Neutrophil (primary cell): Measurements from ENCODE around the gene ARHGAP35.
"Not testable (repeated sequence)": the region's sequence is repeated elsewhere in the genome, so short reads cannot be mapped to it uniquely, and the experiment has no call there.

Experiments
- H3K27ac ChIP-seq: fragments of 200-600 bp; sonication (generic); 2 replicates; pipeline ENCODE4 v1.5.1; 2016; ENCODE audit warnings: mild to moderate bottlenecking, moderate library complexity
- H3K27me3 ChIP-seq: fragments of 200-600 bp; sonication (generic); 2 replicates; pipeline ENCODE4 v1.6.0; 2016; ENCODE audit warnings: mild to moderate bottlenecking
- H3K36me3 ChIP-seq: fragments of 200-600 bp; sonication (generic); 2 replicates; pipeline ENCODE4 v1.5.1; 2017
- H3K4me1 ChIP-seq, 2 experiments: fragments of 200-600 bp in 1 of 2; sonication (generic) in 1 of 2; 1 replicate in 1 of 2; 2 replicates in 1 of 2; pipeline versions ENCODE4 v1.5.1 to v1.6.1; 2013 to 2016; ENCODE audit warnings: low read depth in 1 of 2, low read length in 1 of 2, mild to moderate bottlenecking in 1 of 2, moderate library complexity in 1 of 2; ENCODE audit not compliant: control insufficient read depth in 1 of 2, insufficient read depth in 1 of 2
- H3K4me3 ChIP-seq, 2 experiments: fragments of 200-600 bp in 1 of 2; sonication (generic) in 1 of 2; 1 replicate in 1 of 2; 2 replicates in 1 of 2; pipeline ENCODE4 v1.5.1; 2013 to 2016; ENCODE audit warnings: low read depth in 1 of 2, low read length in 1 of 2, mild to moderate bottlenecking in 1 of 2, moderate library complexity in 1 of 2
- H3K9me3 ChIP-seq: fragments of 200-600 bp; sonication (generic); 2 replicates; pipeline ENCODE4 v1.5.1; 2016
- CTCF ChIP-seq: fragments of 200-600 bp; sonication (generic); IDR thresholded peaks from 2 replicates; pipeline ENCODE4 v1.5.1; 2016; ENCODE audit warnings: antibody characterized with exemption

ARHGAP35 gene

GRCh38 chr19:46881092-46881491 lies 20.3 kb downstream of the ARHGAP35 start:
- no peaks in the 10 kb centered on the region for H3K36me3 ChIP-seq
- H3K9me3 ChIP-seq = no peaks in the 10 kb centered on the region
- TF ChIP-seq CTCF = no peak
- no peak overlapping the region for H3K27ac ChIP-seq
- H3K4me1 ChIP-seq = no peaks in the 10 kb centered on the region
- H3K27me3 ChIP-seq = no peaks in the 10 kb centered on the region
- no peak overlapping the region for H3K4me3 ChIP-seq

GRCh38 chr19:46882034-46882433 lies 21.2 kb downstream of the ARHGAP35 start:
- H3K4me3 ChIP-seq = no peak overlapping the region
- H3K27me3 ChIP-seq = no peaks in the 10 kb centered on the region
- H3K4me1 ChIP-seq = no peaks in the 10 kb centered on the region
- no peak for TF ChIP-seq CTCF
- H3K9me3 ChIP-seq = no peaks in the 10 kb centered on the region
- H3K27ac ChIP-seq = no peak overlapping the region
- no peaks in the 10 kb centered on the region for H3K36me3 ChIP-seq

- not testable (repeated sequence) for H3K27ac ChIP-seq, H3K36me3 ChIP-seq, H3K9me3 ChIP-seq, H3K4me1 ChIP-seq, H3K4me3 ChIP-seq, H3K27me3 ChIP-seq
Observed at GRCh38 chr19:46882751-46883150, 22.0 kb downstream of the ARHGAP35 start.

GRCh38 chr19:46885411-46885810 lies 24.6 kb downstream of the ARHGAP35 start:
- Histone ChIP-seq H3K36me3 (no peaks in the 10 kb centered on the region), H3K4me3 (no peak overlapping the region), H3K27ac (no peak overlapping the region), H3K9me3 (no peaks in the 10 kb centered on the region), H3K27me3 (no peaks in the 10 kb centered on the region), H3K4me1 (no peaks in the 10 kb centered on the region)
- no peak for TF ChIP-seq CTCF

- no peaks in the 10 kb centered on the region for H3K4me1 ChIP-seq
- H3K36me3 ChIP-seq = no peaks in the 10 kb centered on the region
- TF ChIP-seq CTCF = no peak
- no peaks in the 10 kb centered on the region for H3K9me3 ChIP-seq
- H3K27me3 ChIP-seq = no peaks in the 10 kb centered on the region
- H3K4me3 ChIP-seq = no peak overlapping the region
- H3K27ac ChIP-seq = no peak overlapping the region
Observed at GRCh38 chr19:46886546-46887239, 25.9 kb downstream of the ARHGAP35 start.

GRCh38 chr19:46887240-46887782 lies 26.5 kb downstream of the ARHGAP35 start:
- Histone ChIP-seq H3K36me3 (no peaks in the 10 kb centered on the region), H3K9me3 (no peaks in the 10 kb centered on the region), H3K4me1 (no peaks in the 10 kb centered on the region), H3K27ac (no peak overlapping the region), H3K4me3 (no peak overlapping the region), H3K27me3 (no peaks in the 10 kb centered on the region)
- no peak for TF ChIP-seq CTCF
